Psoas muscle (tissue), 8 donors: ENCODE measurements around the gene TLX1. TPM values are rescaled to one million over a fixed set of nuclear protein-coding genes. Genes with fewer than 3 reads are reported as not detected.

Experiments
- ATAC-seq, 4 donors: fragments of 200-7000 bp; cut with Tn5 transposase; one replicate each; pipeline ENCODE4 v1.9.1; 2020; ENCODE audit warnings: moderate library complexity in 3 of 4, mild to moderate bottlenecking in 2 of 4
- DNase-seq, 2 donors: peaks; one replicate each; pipeline ENCODE4 v3.0.0-alpha.2; 2020
- H3K27ac ChIP-seq: fragments of 200-600 bp; one replicate; pipeline ENCODE4 v1.8.0; 2022
- H3K27me3 ChIP-seq, 3 donors: fragments of 200-600 bp in 1 of 3; one replicate each; pipeline versions ENCODE4 v1.6.1 to v1.8.0; 2013 to 2022; ENCODE audit warnings: low read length in 2 of 3, mild to moderate bottlenecking in 2 of 3, moderate library complexity in 1 of 3; ENCODE audit not compliant: insufficient read depth in 3 of 3
- H3K36me3 ChIP-seq, 2 donors: fragments of 200-600 bp in 1 of 2; one replicate each; pipeline versions ENCODE4 v1.6.1 to v1.8.0; 2013 to 2022; ENCODE audit warnings: low read depth in 1 of 2, mild to moderate bottlenecking in 1 of 2, moderate library complexity in 1 of 2; ENCODE audit not compliant: insufficient read depth in 1 of 2
- H3K4me1 ChIP-seq: fragments of 200-600 bp; one replicate; pipeline ENCODE4 v1.8.0; 2022
- H3K4me3 ChIP-seq: fragments of 200-600 bp; one replicate; pipeline ENCODE4 v1.8.0; 2022; ENCODE audit warnings: mild to moderate bottlenecking
- H3K9me3 ChIP-seq: fragments of 200-600 bp; one replicate; pipeline ENCODE4 v1.8.0; 2022
- CTCF ChIP-seq: fragments of 200-600 bp; IDR thresholded peaks from one replicate; pipeline ENCODE4 v1.8.0; 2022; ENCODE audit warnings: antibody characterized with exemption
- WGBS, 3 donors: extraction: QIAGEN DNeasy Blood & Tissue Kit; methylation state at CpG; one replicate each; pipeline versions ENCODE4 v1.1.6 to v1.1.7; 2013; 5-methylcytosine and 5-hydroxymethylcytosine counted together
- intact Hi-C, 2 donors: fragments of 100-400 bp; cut with DNase I; formaldehyde crosslinking; loops; one replicate each; pipeline versions ENCODE4 v1.11.0 to v1.14.2; 2022
- polyA plus RNA-seq, 3 donors: library from polyadenylated mRNA; stranded (reverse); fragments of 200-250 nt; gene quantifications; one replicate each; pipeline ENCODE4 v1.2.3, GENCODE V29; 2013
- total RNA-seq, 4 donors: library from RNA; stranded (reverse); fragmentation: NEBNext Ultra II Directional in 2 of 4; extraction: Animal tissue kit (Norgen Biotek cat#: 25700) in 2 of 4; gene quantifications; one replicate each; pipeline versions ENCODE4 v1.2.1 to v1.2.4, GENCODE V29; 2021 to 2023
- donor health status: healthy with polysubstance abuse.
- donor health status: DM: no; HTN: no; CAD: no; lungs with moderate emphysema.
- donor health status: Bipolar disorder and iron deficiency.
- donor health status: healthy.
- donor health status: DM: yes; HTN: yes; CAD: no.
- donor health status: DM: no; HTN: no; CAD: no.
- donor health status: DM: no; HTN: no; CAD: no.
- donor health status: DM: yes; HTN: yes; CAD: no.

The TLX1 gene
- total and polyA plus RNA-seq, 7 donors: not detected

- Histone ChIP-seq H3K27me3 (peaks cover 0 to 97% (median 62%) of the 10 kb centered on the region in 3 donors), H3K4me3 (no peak overlapping the region), H3K27ac (no peak overlapping the region), H3K4me1 (peaks cover 19% of the 10 kb centered on the region), H3K36me3 (no peaks in the 10 kb centered on the region), H3K9me3 (no peaks in the 10 kb centered on the region)
- DNase-seq (no peak), ATAC-seq (no peak)
- intact Hi-C loops: no loop called here
- TF ChIP-seq CTCF: no peak
- WGBS, 3 donors: 76 to 88% (median 79%) methylated on average over 2 of the region's 2 CpGs
Observed at GRCh38 chr10:101137271-101137670, 6.2 kb downstream of the TLX1 start.

GRCh38 chr10:101138788-101139420, 7.8 kb downstream of the TLX1 start:
- no peaks in the 10 kb centered on the region for H3K9me3 ChIP-seq
- H3K4me1 ChIP-seq: peaks cover 17% of the 10 kb centered on the region
- no peaks in the 10 kb centered on the region for H3K36me3 ChIP-seq
- no peak for TF ChIP-seq CTCF
- H3K27ac ChIP-seq: no peak overlapping the region
- DNase-seq: no peak
- peaks cover 0 to 96% (median 47%) of the 10 kb centered on the region in 3 donors for H3K27me3 ChIP-seq
- no peak for ATAC-seq
- WGBS, 3 donors: 40 to 58% (median 44%) methylated on average over 8 of the region's 8 CpGs
- H3K4me3 ChIP-seq: no peak overlapping the region
- intact Hi-C loops: no loop called here

GRCh38 chr10:101139421-101139911, 8.4 kb downstream of the TLX1 start:
- intact Hi-C loops: no loop called here
- no peak for TF ChIP-seq CTCF
- no peaks in the 10 kb centered on the region for H3K9me3 ChIP-seq

GRCh38 chr10:101140084-101140949, 9.2 kb downstream of the TLX1 start:
- Histone ChIP-seq H3K27me3 (peaks cover 0 to 96% (median 40%) of the 10 kb centered on the region in 3 donors), H3K4me3 (peak overlapping the region; percentile 10), H3K36me3 (no peaks in the 10 kb centered on the region), H3K9me3 (no peaks in the 10 kb centered on the region), H3K27ac (no peak overlapping the region), H3K4me1 (peaks cover 6% of the 10 kb centered on the region)
- no peak for TF ChIP-seq CTCF
- ATAC-seq: no peak
- DNase-seq: no peak
- 10 to 15% (median 12%) methylated on average over 60 to 65 of the region's 65 CpGs for WGBS, 3 donors
- intact Hi-C loops: loop anchor here in 1 of 2 donors (5.0 kb wide), 1 partner anchor 103 kb away; no protein-coding TSS in a partner anchor

More at GRCh38 chr10:101139421-101139911, 8.4 kb downstream of the TLX1 start:
- H3K27me3 ChIP-seq: peaks cover 0 to 96% (median 43%) of the 10 kb centered on the region in 3 donors
- no peaks in the 10 kb centered on the region for H3K36me3 ChIP-seq
- WGBS, 3 donors: 21 to 35% (median 26%) methylated on average over 30 of the region's 30 CpGs
- no peak overlapping the region for H3K27ac ChIP-seq
- H3K4me3 ChIP-seq: no peak overlapping the region
- peaks cover 12% of the 10 kb centered on the region for H3K4me1 ChIP-seq
- DNase-seq (no peak), ATAC-seq (no peak)
